HCT116 (cell line): ENCODE measurements around the gene PEF1. TPM values are rescaled to one million over a fixed set of nuclear protein-coding genes. Genes with fewer than 3 reads are reported as not detected.
"Not testable (repeated sequence)": the region's sequence is repeated elsewhere in the genome, so short reads cannot be mapped to it uniquely, and the experiment has no call there.

Experiments used
- ATAC-seq: fragments of 200-7000 bp; cut with Tn5 transposase; 2 replicates; pipeline ENCODE4 v1.9.1; 2020; ENCODE audit warnings: mild to moderate bottlenecking, moderate library complexity
- BruUV-seq: library from RNA; stranded (reverse); fragments of 400-500 nt; replicated peaks from 2 replicates; lab custom pipeline; 2021; lab: Mats Ljungman, UMichigan
- CTCF ChIA-PET: fragments of 300-600 bp; sonication (Branson Sonifier 250); formaldehyde crosslinking; loops from one replicate; lab custom pipeline; 2021; ENCODE audit warnings: antibody characterized with exemption; lab: Charles Lee
- POLR2A ChIA-PET: fragments of 300-600, 350-600 bp; sonication (Branson Sonifier 250); formaldehyde crosslinking; loops from one replicate; lab custom pipeline; 2021; ENCODE audit warnings: antibody characterized with exemption; lab: Charles Lee
- RAD21 ChIA-PET, 2 experiments: fragments of 300-600 bp; sonication (Branson Sonifier 250); formaldehyde crosslinking; loops; one replicate each; lab custom pipeline; 2023; ENCODE audit warnings: low total read pairs in 2 of 2; ENCODE audit not compliant: uncharacterized antibody in 2 of 2, unreplicated experiment in 2 of 2, low non-redundant PET in 1 of 2; lab: Charles Lee
- DNase-seq: peaks from one replicate; pipeline ENCODE4 v3.0.0-alpha.2; 2010; ENCODE audit warnings: low read depth, low spot score
- H2AFZ ChIP-seq: fragments of 200-600 bp; shearing (Covaris generic), sonication (generic); 2 replicates; pipeline ENCODE4 v1.6.1; 2017; ENCODE audit warnings: low read depth, mixed run types, mixed read lengths, antibody characterized with exemption, low read length; ENCODE audit not compliant: poor library complexity, severe bottlenecking
- H3K27ac ChIP-seq: 2 replicates; pipeline ENCODE4 v1.5.1; 2012; ENCODE audit warnings: low read depth, low read length
- H3K27me3 ChIP-seq: fragments of 200-600 bp; sonication (generic); 2 replicates; pipeline ENCODE4 v1.6.1; 2016; ENCODE audit warnings: mixed run types, low read length, mixed read lengths; ENCODE audit not compliant: insufficient read depth
- H3K36me3 ChIP-seq, 2 experiments: fragments of 200-500 bp in 1 of 2; fragments of 200-600 bp in 1 of 2; sonication (Bioruptor generic) in 1 of 2; sonication (generic) in 1 of 2; 2 replicates each; pipeline versions ENCODE4 v1.5.1 to v1.6.1; 2014 to 2016; ENCODE audit warnings: low read length in 2 of 2, inconsistent platforms in 1 of 2, mixed read lengths in 1 of 2, mixed run types in 1 of 2; ENCODE audit not compliant: insufficient read depth in 2 of 2, control insufficient read depth in 1 of 2
- H3K4me1 ChIP-seq, 2 experiments: fragments of 200-600 bp in 1 of 2; sonication (generic) in 1 of 2; 2 replicates each; pipeline versions ENCODE4 v1.5.1 to v1.6.1; 2012 to 2017; ENCODE audit warnings: low read length in 2 of 2, inconsistent platforms in 1 of 2, mild to moderate bottlenecking in 1 of 2, mixed read lengths in 1 of 2, mixed run types in 1 of 2, moderate library complexity in 1 of 2; ENCODE audit not compliant: insufficient read depth in 2 of 2, control insufficient read depth in 1 of 2
- H3K4me2 ChIP-seq: fragments of 200-600 bp; sonication (generic); 2 replicates; pipeline ENCODE4 v1.6.1; 2017; ENCODE audit warnings: mixed run types, low read length, mixed read lengths
- H3K4me3 ChIP-seq, 2 experiments: fragments of 200-600 bp in 1 of 2; sonication (generic) in 1 of 2; replicated peaks in 1 of 2; 2 replicates each; pipeline ENCODE4 v1.5.1; 2011 to 2016; ENCODE audit warnings: low read length in 2 of 2, control low read depth in 1 of 2, low read depth in 1 of 2, mild to moderate bottlenecking in 1 of 2, mixed read lengths in 1 of 2, mixed run types in 1 of 2
- H3K79me2 ChIP-seq: fragments of 200-600 bp; sonication (generic); 2 replicates; pipeline ENCODE4 v1.6.1; 2017; ENCODE audit warnings: mild to moderate bottlenecking, mixed run types, low read length, moderate library complexity, mixed read lengths; ENCODE audit not compliant: insufficient read depth
- H3K9ac ChIP-seq: fragments of 200-600 bp; sonication (generic); 2 replicates; pipeline ENCODE4 v1.6.1; 2016; ENCODE audit warnings: low read length, mixed read lengths
- H3K9me2 ChIP-seq: fragments of 200-600 bp; sonication (generic), shearing (Covaris generic); 2 replicates; pipeline ENCODE4 v1.6.1; 2017; ENCODE audit warnings: mixed run types, mild to moderate bottlenecking, moderate library complexity; ENCODE audit not compliant: insufficient read depth
- H3K9me3 ChIP-seq, 2 experiments: fragments of 200-500 bp in 1 of 2; fragments of 200-600 bp in 1 of 2; sonication (Bioruptor generic) in 1 of 2; sonication (generic) in 1 of 2; 2 replicates each; pipeline ENCODE4 v1.6.1; 2014 to 2017; ENCODE audit warnings: low read length in 2 of 2, mixed read lengths in 2 of 2, inconsistent platforms in 1 of 2, low read depth in 1 of 2, mild to moderate bottlenecking in 1 of 2, mixed run types in 1 of 2, moderate library complexity in 1 of 2; ENCODE audit not compliant: control insufficient read depth in 1 of 2, insufficient read depth in 1 of 2
- H4K20me1 ChIP-seq: fragments of 200-600 bp; sonication (generic), shearing (Covaris generic); 2 replicates; pipeline ENCODE4 v1.6.1; 2017; ENCODE audit warnings: mixed run types, mild to moderate bottlenecking, moderate library complexity; ENCODE audit not compliant: insufficient read depth
- FOSL1 ChIP-seq: IDR thresholded peaks from 2 replicates; pipeline ENCODE4 v1.6.1; 2012; ENCODE audit warnings: low read depth
- REST ChIP-seq: IDR thresholded peaks from 2 replicates; pipeline ENCODE4 v1.6.1; 2012; ENCODE audit warnings: low read depth
- intact Hi-C: fragments of 100-400 bp; cut with micrococcal nuclease; formaldehyde crosslinking; loops from 2 replicates; pipeline ENCODE4 v1.10.0; 2022
- total RNA-seq: library from RNA; stranded (reverse); gene quantifications from one replicate; pipeline ENCODE4 v1.2.1, GENCODE V29; 2021; ENCODE audit not compliant: unreplicated experiment

Gene PEF1
- total RNA-seq, 1 experiment from 2014 or later, result 37.6 TPM

DNA sequence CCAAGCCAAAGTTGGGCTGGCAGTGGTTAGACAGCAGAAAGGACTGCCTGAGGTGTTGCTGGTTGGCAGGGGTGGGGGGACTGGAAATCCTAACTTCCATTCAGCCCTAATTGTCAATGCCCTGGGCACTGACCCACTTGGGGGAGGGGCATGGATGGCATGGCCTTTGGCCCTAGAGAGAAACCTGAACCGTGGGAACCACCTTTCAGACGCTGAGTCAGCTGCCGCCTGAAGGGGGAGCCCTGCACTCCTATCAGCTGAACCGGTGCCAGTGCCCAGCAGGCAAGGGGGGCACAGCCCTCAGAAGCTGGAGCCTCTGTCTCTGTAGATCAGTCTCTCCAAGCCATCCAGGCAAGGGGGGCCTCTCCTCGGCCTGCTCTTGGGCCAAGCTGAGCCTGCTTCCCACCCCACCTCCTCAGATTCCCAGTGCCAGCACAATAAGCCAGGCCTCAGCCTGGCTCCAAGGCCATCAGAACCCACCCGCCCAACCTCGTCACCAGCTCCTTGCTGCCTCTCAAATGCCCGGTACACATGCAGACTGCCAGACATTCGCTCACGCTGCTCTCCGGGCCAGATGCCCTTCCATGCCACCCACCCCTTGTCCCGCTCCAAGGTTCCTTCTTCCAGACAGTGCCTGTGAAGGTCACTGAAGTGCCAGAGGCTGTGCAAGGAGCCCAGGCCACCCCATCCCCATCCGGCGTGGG, 56.8 kb downstream of the PEF1 start (continued):
- TF ChIP-seq REST, result no peak
- no peak for TF ChIP-seq FOSL1

DNA sequence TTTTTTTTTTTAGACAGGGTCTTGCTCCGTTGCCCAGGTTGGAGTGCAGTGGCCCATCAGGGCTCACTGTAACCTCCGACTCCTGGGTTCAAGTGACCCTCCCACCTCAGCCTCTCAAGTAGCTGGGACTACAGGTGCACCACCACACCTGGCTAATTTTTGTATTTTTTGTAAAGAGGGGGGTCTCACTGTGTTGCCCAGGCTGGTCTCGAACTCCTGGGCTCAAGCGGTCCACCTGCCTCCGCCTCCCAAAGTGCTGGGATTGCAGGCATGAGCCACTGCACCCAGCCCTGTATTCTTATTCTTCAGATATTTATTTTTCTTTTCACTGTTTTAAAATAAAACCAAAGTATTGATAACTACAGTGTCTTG, 57.4 kb downstream of the PEF1 start:
- peak overlapping the region; percentile 67 for H3K9ac ChIP-seq
- H3K36me3 ChIP-seq, result peaks cover 0 to 22% of the 10 kb centered on the region in 2 experiments; a peak in 1 of 4 replicates
- H2AFZ ChIP-seq, RAD21 ChIA-PET, intact Hi-C loops, H3K4me3 ChIP-seq, H3K79me2 ChIP-seq, H4K20me1 ChIP-seq, ATAC-seq, H3K27me3 ChIP-seq, BruUV-seq, DNase-seq, H3K9me2 ChIP-seq, H3K9me3 ChIP-seq, H3K27ac ChIP-seq: not testable (repeated sequence)
- ChIA-PET CTCF (interaction anchor here (1.1 to 1.4 kb wide), 4 partner anchors 11 to 38 kb away, joined by 4 to 8 read pairs (median 6); partner anchors contain the start of gene TINAGL1), POLR2A (interaction anchor here (1.1 kb wide), 1 partner anchor 417 kb away, joined by 3 read pairs; no protein-coding TSS in a partner anchor)
- peak overlapping the region; percentile 84 for H3K4me2 ChIP-seq
- peaks cover 60 to 74% of the 10 kb centered on the region in 2 experiments for H3K4me1 ChIP-seq
